Measurements from ENCODE around the gene SPEN. TPM values are rescaled to one million over a fixed set of nuclear protein-coding genes. Genes with fewer than 3 reads are reported as not detected.

The SPEN gene
- total RNA-seq, 1 experiment from 2014 or later = 8.0 TPM

DNA sequence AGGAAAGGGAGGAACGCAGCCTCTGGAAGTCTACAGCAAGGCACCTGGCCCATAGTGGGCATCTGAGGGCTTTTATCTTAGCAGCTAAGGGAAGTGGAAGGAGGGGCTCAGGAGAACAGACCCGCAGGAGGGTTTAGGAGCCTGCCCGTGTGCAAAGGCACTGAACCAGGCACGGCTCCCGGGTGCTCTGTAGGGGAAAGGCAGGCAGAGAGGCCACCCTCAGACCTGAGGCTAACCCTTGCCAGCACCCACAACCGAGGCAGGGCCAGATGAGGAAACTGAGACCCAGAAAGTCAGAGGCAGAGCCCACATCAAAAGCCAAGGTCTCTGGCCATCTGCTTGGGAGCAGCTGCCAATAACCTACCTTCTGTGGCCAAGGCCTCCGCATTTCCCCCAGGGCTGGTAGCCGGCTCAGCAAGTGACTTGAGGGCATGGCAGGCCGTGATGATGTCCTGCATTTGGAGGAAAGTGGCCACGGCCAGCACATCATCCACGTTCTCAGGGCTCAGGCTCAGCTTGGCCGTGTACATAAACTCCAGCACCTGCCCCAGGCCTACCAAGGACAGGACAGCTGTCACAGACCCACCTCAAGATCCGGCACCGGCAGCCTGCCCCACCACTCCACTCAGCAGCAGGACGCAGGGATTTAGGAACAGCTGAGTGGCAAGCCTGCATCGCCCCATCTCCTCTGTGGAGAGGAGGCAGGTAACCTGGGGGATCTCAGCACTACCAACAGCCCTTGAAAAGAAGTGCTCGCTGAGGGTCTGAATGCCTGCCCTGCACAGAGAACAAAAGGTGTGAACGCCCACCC lies 99.3 kb downstream of the SPEN start:
- no peak for DNase-seq (ENCODE audit: low spot score)

- DNase-seq (ENCODE audit: low spot score) = no peak
Observed at GRCh38 chr1:15947382-15948090, 100.0 kb downstream of the SPEN start.

DNA sequence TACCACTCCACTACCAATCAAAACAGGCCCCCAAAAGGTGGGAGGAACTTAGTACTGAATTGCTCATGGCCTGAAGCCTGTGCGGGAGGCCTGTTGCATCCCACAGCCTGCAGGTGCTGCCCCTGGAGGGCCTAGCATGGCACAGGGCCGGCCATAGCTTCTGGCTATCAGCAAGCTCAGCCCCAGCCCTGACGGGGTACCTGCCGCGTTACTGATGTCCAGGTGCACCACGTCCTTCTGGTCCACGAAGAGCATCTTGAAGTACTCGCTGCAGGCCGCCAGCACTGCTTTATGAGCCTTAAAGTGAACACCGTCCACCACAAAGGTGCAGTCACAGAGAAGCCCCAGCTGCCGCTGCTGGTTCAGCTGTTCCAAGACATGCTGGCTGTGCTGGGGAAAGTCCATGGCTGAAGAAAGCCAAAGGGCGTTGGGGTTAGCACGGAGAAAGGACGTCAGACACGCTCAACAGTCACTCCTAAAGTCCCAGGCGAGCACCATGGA lies 100.6 kb downstream of the SPEN start:
- no peak for DNase-seq (ENCODE audit: low spot score)

- peak; percentile 90 for DNase-seq (ENCODE audit: low spot score)
Observed at GRCh38 chr1:15948595-15949452, 101.3 kb downstream of the SPEN start.

- DNase-seq (ENCODE audit: low spot score) = peak; percentile 99
Observed at GRCh38 chr1:15949453-15950245, 102.1 kb downstream of the SPEN start.

DNA sequence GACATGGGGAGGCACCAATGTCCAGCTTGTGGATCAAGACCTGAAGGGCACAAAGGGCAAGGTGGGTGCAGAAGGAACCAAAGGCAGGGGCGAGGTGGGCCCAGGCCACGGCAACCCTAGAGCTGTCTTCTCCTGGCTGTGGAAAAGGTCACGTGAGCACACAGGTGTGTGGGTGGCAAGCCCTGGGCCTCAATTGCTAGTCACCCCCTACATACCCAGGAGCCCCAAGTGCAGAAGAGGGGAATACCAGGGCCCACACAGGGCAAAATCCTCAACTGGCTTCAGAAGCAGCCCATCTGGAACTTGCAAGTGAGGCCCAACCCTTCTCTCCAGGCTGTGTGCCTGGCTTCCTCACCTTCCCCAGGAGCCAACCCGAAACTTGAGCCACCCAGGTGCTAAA lies 102.8 kb downstream of the SPEN start:
- DNase-seq (ENCODE audit: low spot score) = no peak

GRCh38 chr1:15950763-15951295 lies 103.3 kb downstream of the SPEN start:
- peak; percentile 44 for DNase-seq (ENCODE audit: low spot score)

- DNase-seq (ENCODE audit: low spot score) = no peak
Observed at GRCh38 chr1:15951341-15952153, 104.0 kb downstream of the SPEN start.

DNA sequence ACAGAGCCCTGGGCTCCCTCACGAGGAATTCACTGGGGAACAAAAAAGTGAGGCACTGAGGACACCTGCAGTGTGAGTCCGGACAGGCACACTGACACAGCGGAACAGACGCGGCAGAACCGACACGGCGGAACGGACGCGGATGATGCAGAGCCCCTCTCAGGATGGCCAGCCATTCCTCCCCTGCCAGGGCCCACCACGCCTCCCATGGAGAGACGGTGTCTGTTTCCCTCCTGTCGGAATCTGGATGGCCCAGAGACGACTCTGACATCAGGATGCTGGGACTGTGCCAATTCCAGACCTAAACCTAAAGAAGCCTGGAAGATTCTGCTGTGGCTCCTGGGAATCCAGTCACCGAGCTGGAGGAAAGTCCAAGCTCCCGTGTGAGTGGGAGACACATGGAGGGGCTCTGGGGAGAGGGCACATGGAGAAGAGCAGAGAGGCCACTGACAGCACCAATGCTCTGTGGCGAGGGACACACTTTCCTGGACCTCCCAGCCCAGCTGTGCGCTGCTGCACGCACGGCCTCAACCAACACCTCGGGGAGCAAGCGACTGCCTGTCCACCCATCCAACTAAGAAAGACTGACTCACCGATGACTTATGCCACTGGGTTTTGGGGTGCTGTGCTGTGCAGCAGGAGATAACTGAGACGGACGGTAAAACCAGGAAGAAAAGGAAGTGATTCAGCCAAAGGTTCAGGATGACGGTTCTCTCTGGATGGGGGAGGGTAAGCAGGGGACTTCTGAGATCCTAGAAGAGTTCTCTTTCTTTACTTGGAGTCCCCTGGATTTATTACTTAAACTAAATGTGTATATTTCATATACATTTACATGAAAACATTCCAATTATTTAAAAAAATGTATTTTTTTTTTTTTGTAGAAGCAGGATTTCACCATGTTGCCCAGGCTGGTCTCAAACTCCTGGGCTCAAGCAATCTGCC lies 105.1 kb downstream of the SPEN start:
- peak; percentile 82 for DNase-seq (ENCODE audit: low spot score)

GRCh38 chr1:15953294-15953771 lies 105.8 kb downstream of the SPEN start:
- no peak for DNase-seq (ENCODE audit: low spot score)

DNA sequence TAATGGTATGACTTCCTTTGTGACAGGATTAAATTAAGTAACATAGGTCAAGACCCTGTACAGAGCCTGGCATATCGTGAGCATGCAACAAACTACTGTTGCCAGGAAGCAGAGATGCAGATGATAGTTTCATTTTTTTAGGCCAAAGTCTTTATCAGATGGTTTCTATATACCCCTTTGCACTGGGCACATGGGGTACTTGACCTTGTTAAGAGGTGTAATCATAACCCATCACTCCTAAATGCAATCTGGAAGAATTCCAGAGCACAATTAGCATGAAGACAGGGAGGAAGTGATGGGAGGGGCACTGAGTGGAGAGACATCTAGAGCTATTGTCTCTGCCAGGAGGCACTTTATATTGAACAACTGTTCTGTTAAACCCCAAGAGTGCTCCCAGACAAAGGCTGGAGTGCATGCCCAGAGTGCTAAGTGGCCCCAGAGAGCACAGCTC lies 106.3 kb downstream of the SPEN start:
- DNase-seq (ENCODE audit: low spot score) = no peak

DNA sequence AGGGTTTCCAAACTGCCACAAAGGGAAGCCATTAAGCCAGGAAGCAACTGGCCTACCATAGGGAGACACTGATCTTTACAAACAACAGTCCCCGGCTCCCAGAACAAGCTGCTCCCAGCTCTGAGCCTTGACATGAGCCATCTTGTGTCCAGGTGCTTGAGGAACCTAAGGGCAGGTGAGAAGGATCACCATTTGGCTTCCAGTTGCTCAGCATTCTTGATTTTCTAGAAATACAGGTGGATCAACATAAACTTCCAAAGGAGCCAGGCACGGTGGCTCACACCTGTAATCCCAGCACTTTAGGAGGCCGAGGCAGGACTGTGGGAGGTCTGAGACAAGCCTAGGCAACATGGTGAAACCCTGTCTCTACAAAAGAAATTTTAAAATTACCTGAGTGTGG lies 106.8 kb downstream of the SPEN start:
- DNase-seq (ENCODE audit: low spot score) = no peak

- DNase-seq (ENCODE audit: low spot score) = no peak
Observed at GRCh38 chr1:15955552-15955951, 108.0 kb downstream of the SPEN start.

GRCh38 chr1:15956150-15956549 lies 108.6 kb downstream of the SPEN start:
- no peak for DNase-seq (ENCODE audit: low spot score)

- no peak for DNase-seq (ENCODE audit: low spot score)
Observed at GRCh38 chr1:15957221-15958095, 110.0 kb downstream of the SPEN start.

DNA sequence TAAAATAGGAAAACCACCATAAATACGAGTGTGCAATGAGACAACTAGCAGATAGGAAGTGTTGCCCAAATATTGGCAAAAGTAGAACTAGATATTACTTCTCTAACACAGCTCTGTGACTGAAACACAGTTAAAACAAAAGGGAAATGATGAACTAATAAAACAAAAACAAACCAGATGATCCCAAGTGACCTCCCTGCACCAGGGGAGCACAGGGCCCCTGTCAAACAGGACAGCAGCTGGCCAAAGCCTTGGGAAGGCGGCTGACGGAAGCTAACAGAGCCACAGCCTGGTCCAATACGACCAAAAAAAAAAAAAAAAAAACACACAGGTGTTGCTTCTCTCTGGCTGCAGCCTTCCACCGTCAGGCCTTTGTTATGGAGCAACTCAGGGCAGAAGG lies 110.6 kb downstream of the SPEN start:
- DNase-seq (ENCODE audit: low spot score) = no peak

GRCh38 chr1:15958793-15959192 lies 111.3 kb downstream of the SPEN start:
- no peak for DNase-seq (ENCODE audit: low spot score)

DNA sequence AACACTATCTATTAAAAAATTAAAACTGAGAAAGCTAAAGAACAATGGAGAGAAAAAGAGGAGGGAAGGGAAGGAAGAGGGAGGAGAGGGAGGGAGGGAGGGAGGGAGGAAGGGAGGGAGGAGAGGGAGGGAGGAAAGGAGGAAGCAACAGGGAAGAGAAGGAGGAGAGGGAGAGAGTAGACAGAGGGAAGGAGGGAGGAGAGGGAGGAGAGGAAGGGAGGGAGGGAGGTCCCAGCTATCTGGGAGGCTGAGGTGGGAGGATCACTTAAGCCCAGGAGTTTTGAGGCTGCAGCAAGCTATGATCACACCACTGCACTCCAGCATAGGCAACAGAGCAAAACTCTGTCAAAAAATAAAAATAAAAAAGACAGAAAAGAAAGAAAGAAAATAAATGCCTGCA lies 111.9 kb downstream of the SPEN start:
- DNase-seq (ENCODE audit: low spot score) = no peak
